GM20000 (cell line): ENCODE results near the gene VWDE.

Source experiments
- DNase-seq: peaks from one replicate; pipeline ENCODE4 v3.0.0; 2012; ENCODE audit warnings: low spot score
- CTCF ChIP-seq: IDR thresholded peaks from 2 replicates; pipeline ENCODE4 v1.5.1; 2012; ENCODE audit warnings: mild to moderate bottlenecking, control low read depth; ENCODE audit errors: extremely low read depth, missing control alignments

Gene VWDE

GRCh38 chr7:12287901-12288300 lies 115.8 kb downstream of the VWDE start:
- DNase-seq: no peak

DNA sequence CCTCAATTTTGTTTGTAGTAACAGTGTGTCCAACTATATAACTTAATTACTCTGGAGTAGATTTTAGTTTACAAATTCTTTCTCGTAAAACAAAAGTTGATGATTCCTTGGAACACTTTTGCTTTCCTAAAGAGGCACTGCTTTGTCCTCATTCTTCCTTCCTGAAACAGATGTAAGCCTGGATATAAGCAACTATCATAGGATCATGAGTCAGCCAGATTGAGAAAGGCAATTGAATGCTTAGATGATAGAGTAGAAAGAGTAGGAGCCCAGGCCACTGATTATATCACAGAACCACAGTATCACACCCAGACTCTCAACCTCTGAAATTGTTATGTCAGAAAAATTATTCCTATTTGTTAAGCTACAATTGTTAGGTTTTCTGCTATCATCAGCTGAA lies 122.6 kb downstream of the VWDE start:
- no peak for DNase-seq
- TF ChIP-seq CTCF: no peak

More at GRCh38 chr7:12287901-12288300, 115.8 kb downstream of the VWDE start:
- TF ChIP-seq CTCF: no peak
